Ishikawa (cell line): ENCODE measurements around the gene MYO15B.

Source experiments
- CEBPB ChIP-seq: IDR thresholded peaks from 2 replicates; pipeline ENCODE4 v1.6.1; 2012
- CREB1 ChIP-seq: IDR thresholded peaks from 2 replicates; pipeline ENCODE4 v1.6.1; 2012; ENCODE audit warnings: low read depth
- EP300 ChIP-seq: IDR thresholded peaks from 2 replicates; pipeline ENCODE4 v1.6.1; 2012; ENCODE audit warnings: borderline replicate concordance
- FOXM1 ChIP-seq: IDR thresholded peaks from 2 replicates; pipeline ENCODE4 v1.6.1; 2012; ENCODE audit warnings: low read depth, borderline replicate concordance
- RAD21 ChIP-seq: IDR thresholded peaks from 2 replicates; pipeline ENCODE4 v1.6.1; 2012; ENCODE audit warnings: low read depth
- TAF1 ChIP-seq: IDR thresholded peaks from 2 replicates; pipeline ENCODE4 v1.6.1; 2012; ENCODE audit warnings: low read depth, mild to moderate bottlenecking
- YY1 ChIP-seq: IDR thresholded peaks from 2 replicates; pipeline ENCODE4 v1.6.1; 2012; ENCODE audit warnings: low read depth
- TF ChIP-seq, protein P1 (sequence below): IDR thresholded peaks from 2 replicates; pipeline ENCODE4 v1.6.1; 2012; ENCODE audit warnings: low read depth, mild to moderate bottlenecking

- TF ChIP-seq RAD21: no peak
- TF ChIP-seq, protein P1, sequence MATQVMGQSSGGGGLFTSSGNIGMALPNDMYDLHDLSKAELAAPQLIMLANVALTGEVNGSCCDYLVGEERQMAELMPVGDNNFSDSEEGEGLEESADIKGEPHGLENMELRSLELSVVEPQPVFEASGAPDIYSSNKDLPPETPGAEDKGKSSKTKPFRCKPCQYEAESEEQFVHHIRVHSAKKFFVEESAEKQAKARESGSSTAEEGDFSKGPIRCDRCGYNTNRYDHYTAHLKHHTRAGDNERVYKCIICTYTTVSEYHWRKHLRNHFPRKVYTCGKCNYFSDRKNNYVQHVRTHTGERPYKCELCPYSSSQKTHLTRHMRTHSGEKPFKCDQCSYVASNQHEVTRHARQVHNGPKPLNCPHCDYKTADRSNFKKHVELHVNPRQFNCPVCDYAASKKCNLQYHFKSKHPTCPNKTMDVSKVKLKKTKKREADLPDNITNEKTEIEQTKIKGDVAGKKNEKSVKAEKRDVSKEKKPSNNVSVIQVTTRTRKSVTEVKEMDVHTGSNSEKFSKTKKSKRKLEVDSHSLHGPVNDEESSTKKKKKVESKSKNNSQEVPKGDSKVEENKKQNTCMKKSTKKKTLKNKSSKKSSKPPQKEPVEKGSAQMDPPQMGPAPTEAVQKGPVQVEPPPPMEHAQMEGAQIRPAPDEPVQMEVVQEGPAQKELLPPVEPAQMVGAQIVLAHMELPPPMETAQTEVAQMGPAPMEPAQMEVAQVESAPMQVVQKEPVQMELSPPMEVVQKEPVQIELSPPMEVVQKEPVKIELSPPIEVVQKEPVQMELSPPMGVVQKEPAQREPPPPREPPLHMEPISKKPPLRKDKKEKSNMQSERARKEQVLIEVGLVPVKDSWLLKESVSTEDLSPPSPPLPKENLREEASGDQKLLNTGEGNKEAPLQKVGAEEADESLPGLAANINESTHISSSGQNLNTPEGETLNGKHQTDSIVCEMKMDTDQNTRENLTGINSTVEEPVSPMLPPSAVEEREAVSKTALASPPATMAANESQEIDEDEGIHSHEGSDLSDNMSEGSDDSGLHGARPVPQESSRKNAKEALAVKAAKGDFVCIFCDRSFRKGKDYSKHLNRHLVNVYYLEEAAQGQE: no peak
- no peak for TF ChIP-seq CREB1
- no peak for TF ChIP-seq FOXM1
- TF ChIP-seq CEBPB: no peak
- no peak for TF ChIP-seq YY1
- TF ChIP-seq EP300: no peak
- TF ChIP-seq TAF1: no peak
Observed at GRCh38 chr17:75627094-75627493, 39.5 kb downstream of the MYO15B start.
